Measurements from ENCODE around the gene ANKRD65.
"Not testable (repeated sequence)": the region's sequence is repeated elsewhere in the genome, so short reads cannot be mapped to it uniquely, and the experiment has no call there.

DNA sequence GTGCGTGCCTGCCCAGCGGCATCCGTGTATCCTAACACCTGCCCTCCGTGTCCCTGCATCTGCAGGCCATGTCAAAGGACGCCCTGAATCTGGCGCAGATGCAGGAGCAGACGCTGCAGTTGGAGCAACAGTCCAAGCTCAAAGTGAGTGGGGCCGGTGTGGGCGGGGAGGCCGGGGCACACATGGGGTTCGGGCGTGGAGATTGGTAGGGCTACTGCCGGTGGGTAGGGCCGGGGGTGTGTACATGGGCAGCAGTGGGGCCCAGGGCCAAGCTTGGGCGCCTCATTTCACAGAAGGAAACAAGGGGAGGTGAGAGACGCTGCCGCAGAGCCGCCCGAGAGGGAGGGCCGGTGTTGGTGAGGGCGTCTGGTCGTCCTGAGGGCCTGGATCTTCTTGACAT, 29.5 kb upstream of the ANKRD65 start:
- TF ChIP-seq, protein P1, sequence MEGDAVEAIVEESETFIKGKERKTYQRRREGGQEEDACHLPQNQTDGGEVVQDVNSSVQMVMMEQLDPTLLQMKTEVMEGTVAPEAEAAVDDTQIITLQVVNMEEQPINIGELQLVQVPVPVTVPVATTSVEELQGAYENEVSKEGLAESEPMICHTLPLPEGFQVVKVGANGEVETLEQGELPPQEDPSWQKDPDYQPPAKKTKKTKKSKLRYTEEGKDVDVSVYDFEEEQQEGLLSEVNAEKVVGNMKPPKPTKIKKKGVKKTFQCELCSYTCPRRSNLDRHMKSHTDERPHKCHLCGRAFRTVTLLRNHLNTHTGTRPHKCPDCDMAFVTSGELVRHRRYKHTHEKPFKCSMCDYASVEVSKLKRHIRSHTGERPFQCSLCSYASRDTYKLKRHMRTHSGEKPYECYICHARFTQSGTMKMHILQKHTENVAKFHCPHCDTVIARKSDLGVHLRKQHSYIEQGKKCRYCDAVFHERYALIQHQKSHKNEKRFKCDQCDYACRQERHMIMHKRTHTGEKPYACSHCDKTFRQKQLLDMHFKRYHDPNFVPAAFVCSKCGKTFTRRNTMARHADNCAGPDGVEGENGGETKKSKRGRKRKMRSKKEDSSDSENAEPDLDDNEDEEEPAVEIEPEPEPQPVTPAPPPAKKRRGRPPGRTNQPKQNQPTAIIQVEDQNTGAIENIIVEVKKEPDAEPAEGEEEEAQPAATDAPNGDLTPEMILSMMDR (IDR thresholded peaks at IDR 0.05) = not testable (repeated sequence)
- TF ChIP-seq POLR2A (IDR thresholded peaks at IDR 0.05) = not testable (repeated sequence)
